Kidney glomerular epithelial cell (primary cell): ENCODE results near the gene COL6A2.
"Not testable (repeated sequence)": the region's sequence is repeated elsewhere in the genome, so short reads cannot be mapped to it uniquely, and the experiment has no call there.

ENCODE experiments used
- DNase-seq: peaks from one replicate; lab custom pipeline; 2025; lab: John Stamatoyannopoulos, UW

COL6A2 gene

GRCh38 chr21:46094401-46095082 lies 3.4 kb upstream of the COL6A2 start:
- DNase-seq: no peak

DNA sequence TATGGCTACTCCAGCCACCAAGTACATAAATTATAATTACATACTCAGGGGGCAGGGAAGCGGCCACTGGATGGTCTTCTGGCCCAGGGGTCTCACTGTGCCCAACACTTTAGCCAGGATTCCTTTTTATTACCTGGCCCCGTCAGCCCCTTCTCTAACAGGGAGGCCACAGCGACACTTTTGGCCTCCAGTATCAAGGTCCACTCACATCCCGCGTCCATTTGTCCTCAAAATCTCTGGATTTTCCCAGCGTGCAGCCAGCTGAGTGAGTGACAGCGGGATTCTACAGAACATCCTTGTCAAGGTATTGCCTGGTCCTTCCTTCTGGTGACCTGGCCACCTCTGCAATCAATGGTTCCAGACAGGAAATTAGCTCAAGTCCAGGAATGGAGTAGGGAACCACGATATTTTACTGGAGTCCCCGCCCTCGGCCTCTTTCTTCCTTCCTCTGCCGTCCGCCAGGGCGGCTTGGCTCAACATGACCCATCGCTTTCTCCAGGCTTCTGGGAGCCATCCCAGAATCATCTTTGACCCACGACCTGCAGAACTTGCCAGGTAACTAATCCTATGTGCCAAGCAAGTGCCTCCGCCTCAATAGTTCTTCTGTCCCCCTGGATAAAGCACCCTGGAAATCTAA lies 2.7 kb upstream of the COL6A2 start:
- no peak for DNase-seq

- DNase-seq: no peak
Measured at GRCh38 chr21:46095814-46096595, 1.9 kb upstream of the COL6A2 start.

GRCh38 chr21:46096596-46097335 lies 1.1 kb upstream of the COL6A2 start:
- DNase-seq: no peak

DNA sequence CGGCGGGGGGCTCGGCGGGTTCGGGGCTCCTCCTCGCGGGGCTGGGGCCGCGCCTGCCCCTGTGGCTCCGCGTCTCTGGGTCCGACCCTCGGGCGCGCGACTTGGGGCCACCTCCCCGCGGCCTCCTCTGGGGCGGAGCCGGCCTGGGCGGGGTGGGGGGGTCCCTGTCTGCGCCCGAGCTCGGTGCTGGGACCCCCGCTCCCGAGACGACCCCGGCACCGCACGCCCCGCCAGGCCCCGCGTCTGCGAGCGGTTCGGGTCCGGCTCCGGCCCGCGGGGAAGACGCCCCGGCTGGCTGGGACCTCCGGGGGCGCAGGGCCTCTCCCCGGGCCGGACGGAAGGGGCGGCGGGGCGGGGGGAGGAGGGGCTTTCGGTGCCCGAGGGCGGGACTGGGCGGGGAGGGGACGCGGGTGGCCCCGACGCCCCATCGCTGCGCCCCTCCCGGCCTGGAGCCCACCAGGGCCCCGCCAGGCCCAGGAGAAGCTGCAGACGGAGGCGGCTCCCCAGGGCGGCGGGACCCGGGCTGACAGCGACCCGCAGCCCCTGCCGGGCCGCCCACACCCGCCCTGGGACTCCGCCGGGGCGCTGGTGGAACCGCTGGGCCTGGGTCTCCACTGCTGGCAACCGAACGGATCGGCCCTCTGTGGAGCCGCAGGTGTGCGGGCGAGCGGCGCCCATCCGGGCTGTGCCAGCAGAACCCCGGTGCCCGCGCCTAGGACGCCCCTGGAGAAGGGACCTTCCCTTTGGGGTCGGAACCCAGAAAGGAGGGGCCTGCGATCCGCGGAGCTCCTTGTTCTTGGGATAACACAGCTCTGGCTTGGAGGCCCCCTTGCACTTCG lies 610 bp downstream of the COL6A2 start:
- no peak for DNase-seq

- DNase-seq: no peak
Measured at GRCh38 chr21:46099476-46099875, 1.6 kb downstream of the COL6A2 start.

DNA sequence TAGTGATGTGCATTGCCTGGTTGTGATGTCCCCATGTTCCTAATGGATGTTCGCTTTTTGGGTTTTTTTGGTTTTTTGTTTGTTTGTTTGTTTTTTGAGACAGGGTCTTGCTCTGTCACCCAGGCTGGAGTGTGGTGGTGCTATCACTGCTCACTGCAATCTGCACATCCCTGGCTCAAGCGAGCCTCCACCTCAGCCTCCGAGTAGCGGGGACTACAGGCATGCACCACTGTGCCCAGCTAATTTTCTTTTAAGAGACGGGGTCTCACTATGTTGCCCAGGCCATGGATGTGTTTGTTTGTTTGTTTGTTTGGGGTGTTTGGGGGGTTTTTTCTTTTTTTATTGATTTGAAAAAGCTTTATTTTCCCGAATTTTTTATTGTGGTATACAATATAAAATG lies 2.1 kb downstream of the COL6A2 start:
- DNase-seq: no peak

DNA sequence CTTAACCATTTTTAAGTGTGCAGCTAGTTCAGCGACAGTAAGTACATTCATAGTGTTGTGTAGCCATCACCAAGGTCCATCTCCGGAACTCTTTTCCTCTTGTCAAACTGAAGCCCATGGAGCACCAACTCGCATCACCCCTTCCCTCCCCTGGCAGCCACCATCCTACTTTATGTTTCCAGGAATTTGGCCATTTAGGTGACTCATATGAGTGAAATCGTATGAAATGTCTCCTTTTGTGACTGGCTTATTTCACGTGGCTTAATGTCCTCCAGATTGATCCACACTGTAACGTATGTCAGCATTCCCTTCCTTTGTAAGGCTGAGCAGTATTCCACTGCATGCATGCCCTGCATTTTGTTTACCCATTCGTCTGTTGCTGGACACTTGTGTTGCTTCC lies 2.5 kb downstream of the COL6A2 start:
- DNase-seq: no peak

GRCh38 chr21:46100906-46101305 lies 3.0 kb downstream of the COL6A2 start:
- no peak for DNase-seq

- no peak for DNase-seq
Measured at GRCh38 chr21:46104104-46104503, 6.2 kb downstream of the COL6A2 start.

DNA sequence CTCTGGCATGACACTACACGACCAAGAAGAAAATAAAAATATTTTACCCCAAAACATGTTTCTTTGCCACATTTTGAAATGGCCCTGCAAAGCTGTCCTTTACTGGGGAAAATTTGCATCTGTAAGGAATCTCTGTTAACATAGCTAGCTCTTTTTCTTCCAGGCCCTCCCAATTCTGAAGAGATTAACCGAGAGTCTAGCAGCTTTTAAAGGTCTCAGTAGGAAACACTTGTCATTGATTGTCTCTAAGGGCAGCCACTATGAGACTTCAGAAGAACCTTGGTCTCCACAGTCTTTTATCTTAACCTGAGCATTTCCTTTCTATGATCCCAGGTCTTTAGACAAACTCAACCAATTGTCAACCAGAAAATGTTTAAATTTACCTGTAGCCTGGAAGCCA lies 9.5 kb downstream of the COL6A2 start:
- DNase-seq: not testable (repeated sequence)

DNA sequence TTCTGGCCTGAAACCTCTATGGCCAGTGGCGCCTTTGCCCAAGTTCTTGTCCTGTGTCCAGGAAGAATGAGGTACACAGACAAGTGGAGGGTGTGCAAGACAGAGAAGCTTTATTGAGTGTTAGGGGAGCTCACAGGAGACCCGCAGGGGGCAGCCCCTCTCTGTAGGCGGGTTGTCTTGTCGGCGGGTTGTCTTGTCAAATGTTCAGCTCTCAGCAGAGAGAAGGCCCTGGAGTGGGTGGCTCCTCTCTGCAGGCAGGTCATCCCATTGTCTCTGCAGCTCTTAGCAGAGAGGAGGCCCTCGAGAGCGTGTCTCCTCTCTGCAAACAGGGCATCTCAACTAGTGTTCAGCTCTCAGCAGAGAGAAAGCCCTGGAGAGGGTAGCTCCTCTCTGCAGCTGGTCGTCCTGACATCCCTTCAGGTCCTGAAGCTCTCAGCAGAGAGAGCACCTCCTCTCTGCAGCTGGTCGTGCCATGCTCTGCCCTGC lies 11.0 kb downstream of the COL6A2 start:
- DNase-seq: no peak

- DNase-seq: no peak
Measured at GRCh38 chr21:46109313-46110221, 11.7 kb downstream of the COL6A2 start.

- DNase-seq: no peak
Measured at GRCh38 chr21:46110499-46111192, 12.7 kb downstream of the COL6A2 start.

DNA sequence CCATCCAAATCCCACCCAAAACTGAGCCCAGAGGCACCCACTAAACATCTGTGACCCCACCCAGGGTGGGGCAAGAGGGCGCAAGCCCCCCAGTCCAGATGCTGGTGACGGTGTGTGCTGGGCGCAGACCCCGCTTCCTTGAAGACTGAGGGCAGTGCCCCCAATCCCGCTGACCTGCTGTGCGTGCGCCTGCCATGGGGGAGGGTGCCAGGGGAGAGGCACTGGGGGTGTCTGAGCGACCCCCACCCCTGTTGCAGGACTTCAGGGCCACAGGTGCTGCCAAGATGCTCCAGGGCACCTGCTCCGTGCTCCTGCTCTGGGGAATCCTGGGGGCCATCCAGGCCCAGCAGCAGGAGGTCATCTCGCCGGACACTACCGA lies 13.3 kb downstream of the COL6A2 start:
- DNase-seq: no peak

DNA sequence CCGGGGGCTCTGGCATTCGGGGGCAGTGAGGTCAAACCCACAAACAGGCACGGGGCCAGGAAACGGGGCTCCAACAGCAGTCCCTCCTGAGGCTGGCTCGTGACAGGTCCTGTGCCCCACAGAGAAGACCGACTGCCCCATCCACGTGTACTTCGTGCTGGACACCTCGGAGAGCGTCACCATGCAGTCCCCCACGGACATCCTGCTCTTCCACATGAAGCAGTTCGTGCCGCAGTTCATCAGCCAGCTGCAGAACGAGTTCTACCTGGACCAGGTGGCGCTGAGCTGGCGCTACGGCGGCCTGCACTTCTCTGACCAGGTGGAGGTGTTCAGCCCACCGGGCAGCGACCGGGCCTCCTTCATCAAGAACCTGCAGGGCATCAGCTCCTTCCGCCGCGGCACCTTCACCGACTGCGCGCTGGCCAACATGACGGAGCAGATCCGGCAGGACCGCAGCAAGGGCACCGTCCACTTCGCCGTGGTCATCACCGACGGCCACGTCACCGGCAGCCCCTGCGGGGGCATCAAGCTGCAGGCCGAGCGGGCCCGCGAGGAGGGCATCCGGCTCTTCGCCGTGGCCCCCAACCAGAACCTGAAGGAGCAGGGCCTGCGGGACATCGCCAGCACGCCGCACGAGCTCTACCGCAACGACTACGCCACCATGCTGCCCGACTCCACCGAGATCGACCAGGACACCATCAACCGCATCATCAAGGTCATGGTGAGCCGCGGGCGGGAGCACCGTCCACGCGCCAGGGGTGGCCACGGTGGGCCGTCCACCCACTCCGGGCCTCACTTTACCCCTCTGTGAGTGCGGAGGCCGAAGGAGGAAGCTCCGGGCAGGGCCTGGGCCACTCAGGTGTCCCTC lies 14.2 kb downstream of the COL6A2 start:
- no peak for DNase-seq

- no peak for DNase-seq
Measured at GRCh38 chr21:46112725-46113215, 14.9 kb downstream of the COL6A2 start.

DNA sequence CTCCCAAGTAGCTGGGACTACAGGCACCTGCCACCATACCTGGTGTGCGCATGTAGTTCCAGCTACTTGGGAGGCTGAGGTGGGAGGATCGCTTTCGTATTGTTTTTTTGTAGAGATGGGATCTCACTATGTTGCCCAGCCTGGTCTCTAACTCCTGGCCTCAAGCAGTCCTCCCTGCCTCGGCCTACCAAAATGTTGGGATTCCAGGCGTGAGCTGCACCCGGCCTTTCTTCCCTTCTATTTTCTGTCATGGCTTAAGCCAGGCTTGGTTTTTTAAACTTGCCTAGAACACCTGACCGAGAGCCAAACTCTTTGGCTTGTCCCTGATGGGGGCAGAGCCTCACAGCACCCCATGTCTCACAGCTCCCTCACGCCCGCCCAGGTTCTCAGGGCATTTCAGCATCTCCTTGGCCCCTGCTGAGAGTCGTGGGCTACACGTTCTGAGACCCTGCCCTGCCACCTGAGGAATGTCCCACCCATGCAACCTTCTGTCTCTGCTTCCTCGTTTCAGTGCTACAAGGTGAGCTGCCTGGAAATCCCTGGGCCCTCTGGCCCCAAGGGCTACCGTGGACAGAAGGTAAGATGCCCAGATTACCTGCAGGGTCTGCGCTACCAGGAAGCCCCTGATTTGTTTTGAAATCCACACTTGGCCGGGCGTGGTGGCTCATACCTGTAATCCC lies 15.7 kb downstream of the COL6A2 start:
- DNase-seq: no peak
